Activated T-cell treated with anti-CD3 and anti-CD28 coated beads, Interleukin-2, amount 50 U/mL, for 24 hours (primary cell): Measurements from ENCODE around the gene B3GNT5.
"Not testable (repeated sequence)": the region's sequence is repeated elsewhere in the genome, so short reads cannot be mapped to it uniquely, and the experiment has no call there.

Source experiments
- DNase-seq: peaks from one replicate; pipeline ENCODE4 v3.0.0-alpha.2; 2020
- H3K27ac Mint-ChIP-seq: 2 replicates; pipeline ENCODE4 v1.8.0; 2020; ENCODE audit warnings: mild to moderate bottlenecking, mixed read lengths
- H3K27me3 Mint-ChIP-seq: 2 replicates; pipeline ENCODE4 v1.8.0; 2020; ENCODE audit warnings: mixed read lengths
- H3K36me3 Mint-ChIP-seq: 2 replicates; pipeline ENCODE4 v1.8.0; 2020; ENCODE audit warnings: low read depth, mixed read lengths
- H3K4me1 Mint-ChIP-seq: 2 replicates; pipeline ENCODE4 v1.8.0; 2020; ENCODE audit warnings: low read depth, mixed read lengths
- H3K4me3 Mint-ChIP-seq: 2 replicates; pipeline ENCODE4 v1.8.0; 2020; ENCODE audit warnings: mild to moderate bottlenecking, moderate library complexity, mixed read lengths
- H3K9me3 Mint-ChIP-seq: 2 replicates; pipeline ENCODE4 v1.8.0; 2020; ENCODE audit warnings: mixed read lengths

Gene B3GNT5

DNA sequence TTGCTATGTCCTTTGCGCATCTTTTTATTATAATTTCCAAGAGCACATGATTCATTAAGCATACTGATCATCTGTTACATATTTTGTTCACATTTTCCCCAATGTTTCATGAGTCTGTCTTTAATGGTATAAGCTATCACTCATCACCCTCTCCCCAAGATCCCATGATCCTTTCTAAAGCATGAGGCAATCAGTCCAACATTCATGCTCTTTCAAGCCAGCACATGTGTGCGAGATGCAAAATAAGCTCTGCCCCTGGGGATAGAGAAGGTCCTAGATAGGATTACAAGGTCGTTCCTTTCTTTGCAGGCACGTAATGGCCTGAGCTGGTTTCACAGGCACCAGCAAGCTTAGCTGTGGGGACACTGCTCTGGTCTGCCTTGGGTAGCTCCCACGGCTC lies 32.2 kb upstream of the B3GNT5 start:
- Mint-ChIP-seq H3K4me1 (peaks cover 46% of the 10 kb centered on the region), H3K4me3 (no peak overlapping the region), H3K27me3 (no peaks in the 10 kb centered on the region), H3K27ac (no peak overlapping the region), H3K36me3 (no peaks in the 10 kb centered on the region), H3K9me3 (no peaks in the 10 kb centered on the region)
- no peak for DNase-seq

DNA sequence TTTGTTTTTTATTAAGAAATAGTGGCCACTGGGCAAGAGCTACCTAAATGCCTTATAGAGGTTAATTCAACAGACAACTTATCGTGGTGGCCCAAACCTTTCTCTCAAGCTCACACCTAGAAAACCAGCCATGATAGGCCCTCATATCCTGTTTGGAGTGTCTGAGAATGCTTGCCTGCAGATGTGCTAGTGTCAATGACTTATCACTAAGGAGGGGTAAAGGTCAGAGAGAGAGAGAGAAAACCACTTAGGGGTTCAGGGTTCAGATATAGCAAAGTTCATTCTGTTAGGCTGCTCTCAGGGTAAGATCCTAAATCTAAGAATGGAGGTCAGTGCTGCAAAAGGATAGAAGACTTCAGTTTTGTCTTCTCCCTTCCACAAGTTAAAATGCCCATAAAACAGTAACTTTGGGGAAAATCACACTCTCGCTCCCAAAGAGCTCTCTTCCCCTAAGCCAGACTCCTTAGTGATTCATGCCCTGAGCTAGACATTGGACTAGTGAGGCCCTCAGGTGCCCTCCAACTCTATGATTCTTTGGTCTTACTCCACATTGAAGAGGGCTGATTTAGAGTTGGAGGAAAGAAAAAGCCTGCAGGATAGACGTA lies 30.3 kb upstream of the B3GNT5 start:
- no peaks in the 10 kb centered on the region for H3K36me3 Mint-ChIP-seq
- peaks cover 56% of the 10 kb centered on the region for H3K4me1 Mint-ChIP-seq
- H3K4me3 Mint-ChIP-seq, result no peak overlapping the region
- no peaks in the 10 kb centered on the region for H3K27me3 Mint-ChIP-seq
- no peaks in the 10 kb centered on the region for H3K9me3 Mint-ChIP-seq
- no peak for DNase-seq
- no peak overlapping the region for H3K27ac Mint-ChIP-seq

DNA sequence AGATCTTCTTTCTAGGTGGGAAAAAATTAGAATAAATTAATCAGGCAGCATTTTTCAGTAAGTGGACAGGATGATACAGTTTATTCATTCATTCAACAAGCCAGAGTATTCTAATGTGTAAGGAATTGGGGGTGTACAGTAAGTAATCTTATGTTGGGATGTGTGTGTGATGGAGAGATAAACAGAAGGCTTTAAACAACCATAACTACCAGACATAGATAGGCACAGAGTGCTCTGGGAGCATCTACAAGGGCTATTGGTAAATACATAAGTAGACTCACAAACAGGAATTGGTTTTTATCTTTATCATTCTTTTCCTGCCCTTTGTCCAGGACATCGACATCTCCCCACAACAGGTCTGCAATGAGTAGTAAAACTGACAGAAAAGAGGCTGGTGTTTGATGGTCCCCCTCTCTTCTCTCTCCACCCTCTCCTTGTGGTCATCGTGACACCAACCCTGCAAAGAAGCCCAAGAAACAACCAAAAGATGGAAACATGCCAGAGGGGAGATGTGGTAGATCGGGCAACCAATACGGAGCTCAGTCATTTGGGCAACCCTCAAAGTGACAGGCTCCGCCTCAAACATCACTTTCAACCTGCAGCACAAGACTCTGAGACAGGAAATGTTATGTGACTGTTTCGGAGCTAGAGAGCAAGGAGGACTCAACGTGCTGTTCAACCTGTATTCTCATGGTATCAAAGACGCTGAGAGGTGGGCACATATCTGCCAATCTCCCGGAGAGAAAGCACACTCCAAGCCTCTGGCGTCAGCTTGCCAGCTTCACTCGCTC lies 28.7 kb upstream of the B3GNT5 start:
- Mint-ChIP-seq H3K27me3 (no peaks in the 10 kb centered on the region), H3K9me3 (no peaks in the 10 kb centered on the region), H3K4me1 (peaks cover 51% of the 10 kb centered on the region), H3K4me3 (peak overlapping the region; percentile 48), H3K27ac (peak overlapping the region; percentile 62), H3K36me3 (no peaks in the 10 kb centered on the region)
- peak; percentile 55 for DNase-seq

DNA sequence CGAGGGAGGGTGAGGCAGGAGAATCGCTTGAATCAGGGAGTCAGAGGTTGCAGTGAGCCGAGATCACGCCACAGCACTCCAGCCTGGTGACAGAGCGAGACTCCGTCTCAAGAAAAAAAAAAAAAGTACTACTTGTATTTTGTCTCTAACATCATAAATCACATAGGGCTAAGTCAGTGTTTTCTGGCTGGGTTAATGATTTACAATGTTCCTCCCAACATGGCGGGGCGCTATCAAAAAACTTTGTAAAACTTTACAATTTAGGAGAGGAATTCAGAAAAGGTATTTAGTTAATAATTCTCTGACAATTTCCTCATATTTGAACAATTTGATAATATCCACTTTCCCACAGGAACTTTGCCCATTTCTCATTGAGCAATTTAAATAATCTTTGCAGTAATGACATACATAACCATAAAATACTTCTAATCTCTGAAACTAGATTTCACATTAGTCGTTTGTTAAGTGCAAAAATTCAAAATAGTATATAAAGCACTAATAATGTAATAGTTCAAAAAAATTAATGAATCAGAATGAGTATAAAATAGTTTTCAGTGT lies 26.6 kb upstream of the B3GNT5 start:
- Mint-ChIP-seq H3K27ac (no peak overlapping the region), H3K27me3 (no peaks in the 10 kb centered on the region), H3K36me3 (no peaks in the 10 kb centered on the region), H3K4me1 (peaks cover 48% of the 10 kb centered on the region), H3K9me3 (no peaks in the 10 kb centered on the region), H3K4me3 (no peak overlapping the region)
- DNase-seq, result no peak

DNA sequence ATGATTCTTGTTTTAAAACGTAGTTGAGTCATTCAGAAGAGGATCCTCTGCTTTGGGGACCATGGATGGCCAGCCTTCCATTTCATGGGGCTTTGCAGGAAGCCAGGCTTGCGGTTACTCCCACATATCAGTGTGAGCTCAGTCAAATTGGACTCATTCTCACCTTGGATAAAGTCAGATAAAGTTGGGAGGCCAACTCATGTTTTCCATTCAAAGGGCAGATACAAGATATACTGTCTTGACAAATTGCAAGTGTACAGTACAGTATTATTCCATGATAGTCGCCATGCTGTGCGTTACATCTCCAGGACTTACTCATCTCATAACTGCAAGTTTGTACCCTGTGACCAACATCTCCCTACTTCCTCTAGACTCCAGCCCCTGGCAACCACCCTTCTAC lies 25.5 kb upstream of the B3GNT5 start:
- H3K9me3 Mint-ChIP-seq, result no peaks in the 10 kb centered on the region
- peaks cover 47% of the 10 kb centered on the region for H3K4me1 Mint-ChIP-seq
- H3K27me3 Mint-ChIP-seq, result no peaks in the 10 kb centered on the region
- no peak for DNase-seq
- peak overlapping the region; percentile 85 for H3K27ac Mint-ChIP-seq
- no peaks in the 10 kb centered on the region for H3K36me3 Mint-ChIP-seq
- no peak overlapping the region for H3K4me3 Mint-ChIP-seq

DNA sequence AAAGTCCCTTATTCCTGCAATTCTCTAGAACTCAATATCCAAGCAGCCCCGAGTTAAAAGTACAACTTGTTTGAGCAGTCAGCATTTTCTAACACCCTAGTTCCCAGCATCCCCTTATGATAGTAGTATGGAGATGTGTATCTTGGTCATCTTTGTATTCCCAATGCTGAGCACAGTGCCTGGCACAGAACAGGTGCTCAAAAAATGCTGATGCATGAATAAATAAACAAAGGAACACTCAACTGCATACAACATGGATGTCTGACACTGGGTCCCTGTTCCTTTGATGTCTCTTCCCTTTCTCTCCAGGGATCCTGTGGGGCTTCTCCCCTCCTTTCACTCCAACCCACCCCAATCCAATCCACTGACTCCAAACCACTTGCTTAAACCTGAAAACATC lies 23.9 kb upstream of the B3GNT5 start:
- Mint-ChIP-seq H3K27ac (no peak overlapping the region), H3K27me3 (no peaks in the 10 kb centered on the region), H3K4me1 (peaks cover 37% of the 10 kb centered on the region), H3K4me3 (no peak overlapping the region), H3K9me3 (no peaks in the 10 kb centered on the region), H3K36me3 (no peaks in the 10 kb centered on the region)
- DNase-seq, result no peak

DNA sequence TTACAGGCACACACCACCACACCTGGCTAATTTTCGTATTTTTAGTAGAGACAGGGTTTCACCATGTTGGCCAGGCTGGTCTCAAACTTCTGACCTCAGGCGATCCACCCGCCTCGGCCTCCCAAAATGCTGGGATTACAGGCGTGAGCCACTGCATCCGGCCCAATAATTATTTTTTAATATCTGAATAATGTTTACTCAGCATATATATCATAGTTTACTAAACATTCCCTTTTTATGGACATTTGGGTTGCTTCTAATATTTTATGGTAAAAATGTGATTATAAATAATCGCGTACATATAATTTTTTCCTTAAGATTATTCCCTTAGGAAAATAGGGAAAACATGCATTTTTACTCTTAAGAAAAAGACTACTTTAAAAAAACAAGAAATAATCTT lies 22.8 kb upstream of the B3GNT5 start:
- peaks cover 26% of the 10 kb centered on the region for H3K4me1 Mint-ChIP-seq
- DNase-seq, H3K27me3 Mint-ChIP-seq, H3K4me3 Mint-ChIP-seq, H3K27ac Mint-ChIP-seq, H3K36me3 Mint-ChIP-seq, H3K9me3 Mint-ChIP-seq: not testable (repeated sequence)

DNA sequence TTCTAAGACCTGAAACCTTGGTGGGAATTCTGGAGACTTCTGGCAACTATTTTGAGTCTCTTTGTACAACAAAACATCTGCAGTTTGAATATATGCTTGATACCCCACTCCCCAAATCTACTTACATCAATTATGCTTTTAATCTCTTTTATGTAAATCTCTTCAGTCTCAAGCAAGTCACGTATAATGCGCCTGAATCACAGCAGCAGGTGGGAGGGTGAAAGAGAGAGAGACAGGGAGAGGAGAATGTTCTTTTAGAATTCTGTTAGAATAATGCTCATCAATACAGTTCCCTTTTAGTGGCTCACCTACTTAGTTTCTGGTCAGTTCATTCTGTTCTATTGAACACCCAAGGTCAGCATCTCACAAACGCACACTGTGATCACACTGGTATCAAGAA lies 22.2 kb upstream of the B3GNT5 start:
- Mint-ChIP-seq H3K27me3 (no peaks in the 10 kb centered on the region), H3K4me3 (no peak overlapping the region), H3K36me3 (no peaks in the 10 kb centered on the region), H3K4me1 (peaks cover 22% of the 10 kb centered on the region), H3K27ac (no peak overlapping the region), H3K9me3 (no peaks in the 10 kb centered on the region)
- no peak for DNase-seq

DNA sequence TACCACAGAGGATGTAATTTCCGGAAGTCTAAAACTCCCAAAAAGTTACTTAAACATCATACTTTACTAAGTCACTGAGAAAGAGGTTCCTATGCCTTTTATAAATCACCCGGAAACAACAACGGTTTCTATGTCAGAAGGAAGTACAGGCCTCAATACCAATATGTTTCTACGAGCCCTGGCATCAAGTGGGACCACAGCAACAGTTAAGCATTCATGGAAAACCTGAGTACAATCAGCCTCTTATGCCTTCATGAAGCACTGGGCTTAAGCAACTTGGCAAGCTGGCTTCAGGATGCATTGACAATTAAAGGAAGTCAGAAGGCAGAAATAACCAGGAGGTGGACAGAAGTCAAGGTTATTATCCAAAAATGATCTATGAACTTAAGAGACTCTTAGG lies 19.1 kb upstream of the B3GNT5 start:
- no peak for DNase-seq
- Mint-ChIP-seq H3K27me3 (no peaks in the 10 kb centered on the region), H3K27ac (no peak overlapping the region), H3K4me3 (no peak overlapping the region), H3K9me3 (no peaks in the 10 kb centered on the region), H3K4me1 (peaks cover 4% of the 10 kb centered on the region), H3K36me3 (no peaks in the 10 kb centered on the region)

DNA sequence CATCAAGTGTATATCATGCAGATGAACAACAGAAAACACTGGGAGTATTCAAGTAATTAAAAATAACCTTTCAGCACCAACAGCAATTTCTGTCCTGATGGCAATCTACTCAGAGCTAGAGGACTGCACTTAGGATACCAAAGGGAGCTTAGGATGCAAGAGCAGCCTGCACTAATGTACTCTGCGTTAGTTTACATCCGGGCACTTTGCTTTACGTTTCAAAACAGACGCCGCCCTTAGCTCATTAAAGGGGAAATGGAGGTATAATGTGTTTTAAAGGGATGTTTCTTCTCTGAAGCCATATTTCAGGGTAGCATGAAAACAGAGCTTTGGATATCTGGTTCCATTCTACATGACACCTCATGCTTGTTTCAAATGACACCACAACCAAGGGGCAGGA lies 14.0 kb upstream of the B3GNT5 start:
- H3K27ac Mint-ChIP-seq, result no peak overlapping the region
- no peaks in the 10 kb centered on the region for H3K27me3 Mint-ChIP-seq
- peaks cover 25% of the 10 kb centered on the region for H3K9me3 Mint-ChIP-seq
- no peak overlapping the region for H3K4me3 Mint-ChIP-seq
- peaks cover 1% of the 10 kb centered on the region for H3K4me1 Mint-ChIP-seq
- DNase-seq, result no peak
- peaks cover 12% of the 10 kb centered on the region for H3K36me3 Mint-ChIP-seq

DNA sequence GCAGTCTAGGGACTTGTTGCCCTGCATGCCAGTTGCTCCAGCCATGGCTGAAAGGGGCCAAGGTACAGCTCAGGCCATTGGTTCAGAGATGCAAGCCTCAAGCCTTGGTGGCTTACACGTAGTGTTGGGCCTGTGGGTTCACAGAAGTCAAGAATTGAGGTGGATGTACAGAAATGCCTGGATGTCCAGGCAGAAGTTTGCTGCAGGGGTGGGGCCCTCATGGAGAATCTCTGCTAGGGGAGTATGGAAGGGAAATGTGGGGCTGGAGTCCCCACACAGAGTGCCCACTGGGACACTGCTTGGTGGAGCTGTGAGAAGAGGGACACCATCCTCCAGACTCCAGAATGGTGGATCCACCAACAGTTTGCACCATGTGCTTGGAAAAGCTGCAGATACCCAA lies 10.6 kb upstream of the B3GNT5 start:
- peaks cover 5% of the 10 kb centered on the region for H3K4me1 Mint-ChIP-seq
- peaks cover 25% of the 10 kb centered on the region for H3K9me3 Mint-ChIP-seq
- H3K27me3 Mint-ChIP-seq, result no peaks in the 10 kb centered on the region
- no peak overlapping the region for H3K4me3 Mint-ChIP-seq
- no peak overlapping the region for H3K27ac Mint-ChIP-seq
- DNase-seq, result no peak
- H3K36me3 Mint-ChIP-seq, result peaks cover 12% of the 10 kb centered on the region

DNA sequence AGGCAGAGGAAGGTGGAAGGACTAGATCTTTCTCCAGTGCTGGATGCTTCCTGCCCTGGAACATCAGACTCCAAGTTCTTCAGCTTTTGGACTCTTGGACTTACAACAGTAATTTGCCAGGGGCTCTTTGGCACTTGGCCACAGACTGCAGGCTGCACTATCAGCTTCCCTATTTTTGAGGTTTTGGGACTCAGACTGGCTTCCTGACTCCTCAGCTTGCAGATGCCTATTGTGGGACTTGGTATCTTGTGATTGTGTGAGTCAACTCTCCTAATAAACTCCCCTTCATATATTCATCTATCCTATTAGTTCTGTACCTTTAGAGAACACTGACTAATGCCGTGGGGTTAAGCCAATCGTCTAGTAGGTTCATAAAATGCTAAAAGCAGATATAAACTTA lies 8.8 kb upstream of the B3GNT5 start:
- Mint-ChIP-seq H3K4me1 (peaks cover 5% of the 10 kb centered on the region), H3K4me3 (no peak overlapping the region), H3K9me3 (peaks cover 25% of the 10 kb centered on the region), H3K27ac (no peak overlapping the region), H3K36me3 (peaks cover 12% of the 10 kb centered on the region), H3K27me3 (no peaks in the 10 kb centered on the region)
- no peak for DNase-seq

DNA sequence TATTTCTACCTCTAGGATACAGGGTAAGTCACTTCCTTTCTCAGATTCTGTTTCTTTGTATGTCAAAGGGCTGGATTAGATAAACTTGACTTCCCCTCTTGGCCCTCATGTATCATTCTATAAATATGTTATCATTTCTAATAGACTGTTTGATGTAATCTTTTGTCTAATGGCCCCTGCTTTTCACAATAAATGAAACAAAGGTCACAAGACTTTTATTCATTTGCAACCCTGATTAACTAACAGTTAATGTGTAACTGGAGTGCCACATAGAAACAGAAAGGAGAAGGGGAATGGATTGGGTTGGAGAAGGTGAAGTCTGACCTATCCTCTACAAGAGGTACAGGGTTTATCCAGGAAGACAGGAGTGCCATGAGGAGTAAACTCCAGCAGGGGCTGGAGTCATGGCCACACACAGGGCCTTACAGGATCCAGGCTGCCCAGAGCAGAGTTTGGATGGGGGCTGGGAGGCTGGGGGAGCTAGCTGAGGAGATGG lies 8.0 kb upstream of the B3GNT5 start:
- DNase-seq, result no peak
- H3K4me1 Mint-ChIP-seq, result peaks cover 5% of the 10 kb centered on the region
- no peaks in the 10 kb centered on the region for H3K27me3 Mint-ChIP-seq
- H3K27ac Mint-ChIP-seq, result no peak overlapping the region
- H3K9me3 Mint-ChIP-seq, result peaks cover 25% of the 10 kb centered on the region
- peaks cover 12% of the 10 kb centered on the region for H3K36me3 Mint-ChIP-seq
- H3K4me3 Mint-ChIP-seq, result no peak overlapping the region

DNA sequence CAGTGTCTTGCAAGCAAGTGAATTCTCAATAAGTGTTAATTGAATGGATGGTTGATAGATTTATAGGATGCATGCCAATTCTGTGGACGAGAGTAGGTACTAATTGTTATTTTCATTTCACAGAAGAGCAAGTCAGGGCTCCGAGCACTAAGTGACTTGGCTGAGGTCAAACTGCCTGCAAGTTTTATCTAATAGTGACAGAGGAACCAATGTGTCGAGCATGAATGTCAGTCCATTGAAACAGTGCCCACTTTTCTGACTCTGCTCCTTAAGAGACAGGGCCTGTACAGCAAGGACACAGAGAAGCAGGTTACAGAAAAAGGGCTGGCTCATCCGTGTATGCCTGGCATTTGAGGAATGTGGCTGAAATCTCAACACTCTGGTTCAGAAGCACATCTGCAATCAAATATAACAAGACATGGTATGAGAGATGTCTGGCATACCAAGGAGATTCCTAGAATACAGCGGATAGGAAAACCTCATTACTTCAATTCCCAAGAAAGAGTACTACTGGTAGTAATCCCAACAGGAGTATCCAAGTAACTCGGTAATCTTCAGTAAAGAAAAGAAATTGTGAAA lies 6.0 kb upstream of the B3GNT5 start:
- Mint-ChIP-seq H3K27me3 (no peaks in the 10 kb centered on the region), H3K27ac (no peak overlapping the region), H3K4me3 (no peak overlapping the region), H3K36me3 (peaks cover 6% of the 10 kb centered on the region), H3K4me1 (peaks cover 5% of the 10 kb centered on the region), H3K9me3 (peaks cover 14% of the 10 kb centered on the region)
- no peak for DNase-seq
